Measurements from ENCODE around the gene SMAD7.

Gene SMAD7

DNA sequence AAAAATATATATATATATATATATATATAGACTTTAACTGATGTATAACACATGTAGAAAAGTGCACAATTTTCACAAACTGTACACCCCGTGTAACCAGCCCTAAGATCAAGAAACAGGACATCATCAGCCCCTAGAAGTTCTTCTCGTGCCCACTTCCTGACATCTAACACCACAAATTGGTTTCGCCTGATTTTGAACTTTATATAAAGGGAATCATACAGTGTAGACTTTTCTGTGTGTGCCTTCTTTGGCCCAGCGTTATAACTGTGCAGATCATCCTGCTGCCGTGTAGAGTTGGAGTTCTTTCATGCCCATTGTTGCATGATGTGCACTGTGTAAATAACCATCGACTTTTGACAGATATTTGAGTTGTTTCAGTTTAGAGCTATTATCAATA is 41.0 kb downstream of the SMAD7 start:
- no peak overlapping the region for H3K27ac ChIP-seq (ENCODE audit: low read length, poor library complexity, severe bottlenecking)
- H3K79me1 ChIP-seq (replicated peaks; ENCODE audit: low read length, poor library complexity, severe bottlenecking), result no peaks in the 10 kb centered on the region
- peaks cover 9% of the 10 kb centered on the region for H3K9me3 ChIP-seq (ENCODE audit: control insufficient read depth, low read length)
- no peak overlapping the region for H2BK15ac ChIP-seq (ENCODE audit: low read depth, poor library complexity, severe bottlenecking)
- H2AK5ac ChIP-seq (ENCODE audit: low read length, severe bottlenecking), result no peak overlapping the region
- H2BK120ac ChIP-seq (ENCODE audit: low read depth, low read length), result no peak overlapping the region
- peaks cover 3% of the 10 kb centered on the region for H3K4me1 ChIP-seq (ENCODE audit: control insufficient read depth, insufficient read depth, low read depth, low read length)
- H2BK12ac ChIP-seq (ENCODE audit: low read length in 2 of 2), result no peak overlapping the region
- H4K91ac ChIP-seq (ENCODE audit: low read length), result no peak overlapping the region
- no peak overlapping the region for H3K4ac ChIP-seq (ENCODE audit: low read depth in 1 of 2, low read length in 2 of 2)
- no peak overlapping the region for H3K4me2 ChIP-seq (ENCODE audit: low read length, poor library complexity, severe bottlenecking)
- H3K18ac ChIP-seq (ENCODE audit: low read depth in 1 of 2, low read length in 2 of 2), result no peak overlapping the region
- H4K8ac ChIP-seq (ENCODE audit: low read length), result no peak overlapping the region
- no peak for DNase-seq
- no peak overlapping the region for H3K23ac ChIP-seq (ENCODE audit: low read length in 2 of 2)
- H2AFZ ChIP-seq (ENCODE audit: low read depth, low read length), result no peak overlapping the region
- 96% methylated on average over 4 of the region's 6 CpGs for WGBS
- no peak overlapping the region for H3K9ac ChIP-seq (ENCODE audit: low read length)
- no peak overlapping the region for H2BK5ac ChIP-seq (ENCODE audit: low read depth, low read length, poor library complexity, severe bottlenecking)
- H3K36me3 ChIP-seq (ENCODE audit: control insufficient read depth in 1 of 2, insufficient read depth in 2 of 2, low read depth in 1 of 2, low read length in 2 of 2), result peaks cover 0 to 6% of the 10 kb centered on the region in 2 experiments
- H3K4me3 ChIP-seq (ENCODE audit: insufficient read depth in 1 of 2, low read depth in 1 of 2, low read length in 2 of 2), result no peak overlapping the region
- no peaks in the 10 kb centered on the region for H3K27me3 ChIP-seq (ENCODE audit: control insufficient read depth in 1 of 2, insufficient read depth in 1 of 2, low read length in 2 of 2)
- H3K14ac ChIP-seq (ENCODE audit: low read length in 2 of 2), result no peak overlapping the region

DNA sequence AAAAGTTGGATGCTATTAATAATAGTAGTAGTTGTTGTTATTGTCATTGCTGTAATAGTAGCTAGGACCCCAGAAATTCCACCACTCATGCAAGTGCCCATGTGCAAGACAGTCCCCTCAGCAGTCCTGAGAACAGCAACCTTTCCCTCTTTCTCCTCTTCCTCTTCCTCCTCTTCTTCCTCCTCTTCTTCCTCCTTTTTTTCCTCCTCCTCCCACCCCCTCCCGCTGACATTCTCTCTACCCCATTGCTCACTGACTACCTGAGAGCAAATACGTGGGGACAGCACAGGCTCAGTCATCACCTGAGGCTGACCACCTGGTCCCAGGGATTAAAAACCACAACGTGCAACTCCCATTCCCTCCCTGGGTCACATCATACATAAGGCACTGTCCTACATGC is 41.8 kb downstream of the SMAD7 start:
- H3K9me3 ChIP-seq (ENCODE audit: control insufficient read depth, low read length), result peaks cover 16% of the 10 kb centered on the region
- H2AFZ ChIP-seq (ENCODE audit: low read depth, low read length), result no peak overlapping the region
- H3K23ac ChIP-seq (ENCODE audit: low read length in 2 of 2), result no peak overlapping the region
- H3K36me3 ChIP-seq (ENCODE audit: control insufficient read depth in 1 of 2, insufficient read depth in 2 of 2, low read depth in 1 of 2, low read length in 2 of 2), result peaks cover 0 to 6% of the 10 kb centered on the region in 2 experiments
- peak overlapping the region; percentile 1 for H2AK5ac ChIP-seq (ENCODE audit: low read length, severe bottlenecking)
- no peak overlapping the region for H4K91ac ChIP-seq (ENCODE audit: low read length)
- no peak overlapping the region for H4K8ac ChIP-seq (ENCODE audit: low read length)
- H3K9ac ChIP-seq (ENCODE audit: low read length), result no peak overlapping the region
- no peak overlapping the region for H3K18ac ChIP-seq (ENCODE audit: low read depth in 1 of 2, low read length in 2 of 2)
- H2BK5ac ChIP-seq (ENCODE audit: low read depth, low read length, poor library complexity, severe bottlenecking), result no peak overlapping the region
- no peak overlapping the region for H3K4me3 ChIP-seq (ENCODE audit: insufficient read depth in 1 of 2, low read depth in 1 of 2, low read length in 2 of 2)
- no peaks in the 10 kb centered on the region for H3K4me1 ChIP-seq (ENCODE audit: control insufficient read depth, insufficient read depth, low read depth, low read length)
- no peak overlapping the region for H3K4ac ChIP-seq (ENCODE audit: low read depth in 1 of 2, low read length in 2 of 2)
- H2BK120ac ChIP-seq (ENCODE audit: low read depth, low read length), result no peak overlapping the region
- H3K4me2 ChIP-seq (ENCODE audit: low read length, poor library complexity, severe bottlenecking), result no peak overlapping the region
- no peaks in the 10 kb centered on the region for H3K27me3 ChIP-seq (ENCODE audit: control insufficient read depth in 1 of 2, insufficient read depth in 1 of 2, low read length in 2 of 2)
- no peaks in the 10 kb centered on the region for H3K79me1 ChIP-seq (replicated peaks; ENCODE audit: low read length, poor library complexity, severe bottlenecking)
- WGBS, result 83% methylated on average over 2 of the region's 3 CpGs
- H2BK15ac ChIP-seq (ENCODE audit: low read depth, poor library complexity, severe bottlenecking), result no peak overlapping the region
- no peak overlapping the region for H2BK12ac ChIP-seq (ENCODE audit: low read length in 2 of 2)
- DNase-seq, result no peak
- no peak overlapping the region for H3K27ac ChIP-seq (ENCODE audit: low read length, poor library complexity, severe bottlenecking)
- H3K14ac ChIP-seq (ENCODE audit: low read length in 2 of 2), result no peak overlapping the region

DNA sequence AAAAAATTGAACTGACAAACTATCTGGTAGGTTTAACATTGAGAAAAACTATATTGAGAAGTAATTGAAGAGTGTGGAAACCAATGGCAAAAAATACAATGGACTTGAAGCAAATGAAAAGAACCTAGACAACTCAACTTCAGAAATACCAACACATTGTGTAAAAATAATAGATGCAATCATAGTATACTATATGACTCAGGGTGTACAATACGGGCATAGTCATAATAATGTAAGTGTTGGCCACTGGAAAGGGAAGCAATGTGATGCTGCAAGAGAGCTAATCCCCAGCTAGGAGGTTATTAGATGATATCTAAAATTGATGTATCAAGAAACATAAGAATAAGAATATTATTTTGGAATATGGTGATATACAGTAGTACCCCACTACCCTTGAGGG is 45.3 kb downstream of the SMAD7 start:
- no peak for DNase-seq
- no peaks in the 10 kb centered on the region for H3K79me1 ChIP-seq (replicated peaks; ENCODE audit: low read length, poor library complexity, severe bottlenecking)
- no peak overlapping the region for H2BK15ac ChIP-seq (ENCODE audit: low read depth, poor library complexity, severe bottlenecking)
- peak overlapping the region in 1 of 2 experiments; percentile 11 for H3K4me3 ChIP-seq (ENCODE audit: insufficient read depth in 1 of 2, low read depth in 1 of 2, low read length in 2 of 2)
- H2AFZ ChIP-seq (ENCODE audit: low read depth, low read length), result no peak overlapping the region
- H2BK12ac ChIP-seq (ENCODE audit: low read length in 2 of 2), result no peak overlapping the region
- H3K9ac ChIP-seq (ENCODE audit: low read length), result no peak overlapping the region
- H2AK5ac ChIP-seq (ENCODE audit: low read length, severe bottlenecking), result no peak overlapping the region
- H3K18ac ChIP-seq (ENCODE audit: low read depth in 1 of 2, low read length in 2 of 2), result no peak overlapping the region
- no peak overlapping the region for H3K14ac ChIP-seq (ENCODE audit: low read length in 2 of 2)
- peaks cover 23% of the 10 kb centered on the region for H3K4me1 ChIP-seq (ENCODE audit: control insufficient read depth, insufficient read depth, low read depth, low read length)
- H3K36me3 ChIP-seq (ENCODE audit: control insufficient read depth in 1 of 2, insufficient read depth in 2 of 2, low read depth in 1 of 2, low read length in 2 of 2), result no peaks in the 10 kb centered on the region
- no peak overlapping the region for H3K23ac ChIP-seq (ENCODE audit: low read length in 2 of 2)
- H3K27ac ChIP-seq (ENCODE audit: low read length, poor library complexity, severe bottlenecking), result no peak overlapping the region
- H3K9me3 ChIP-seq (ENCODE audit: control insufficient read depth, low read length), result peaks cover 16% of the 10 kb centered on the region
- H2BK120ac ChIP-seq (ENCODE audit: low read depth, low read length), result no peak overlapping the region
- no peak overlapping the region for H4K91ac ChIP-seq (ENCODE audit: low read length)
- no peak overlapping the region for H2BK5ac ChIP-seq (ENCODE audit: low read depth, low read length, poor library complexity, severe bottlenecking)
- no peak overlapping the region for H3K4ac ChIP-seq (ENCODE audit: low read depth in 1 of 2, low read length in 2 of 2)
- no peaks in the 10 kb centered on the region for H3K27me3 ChIP-seq (ENCODE audit: control insufficient read depth in 1 of 2, insufficient read depth in 1 of 2, low read length in 2 of 2)
- H4K8ac ChIP-seq (ENCODE audit: low read length), result no peak overlapping the region
- no peak overlapping the region for H3K4me2 ChIP-seq (ENCODE audit: low read length, poor library complexity, severe bottlenecking)
- 100% methylated on average over 1 of the region's 1 CpG for WGBS

DNA sequence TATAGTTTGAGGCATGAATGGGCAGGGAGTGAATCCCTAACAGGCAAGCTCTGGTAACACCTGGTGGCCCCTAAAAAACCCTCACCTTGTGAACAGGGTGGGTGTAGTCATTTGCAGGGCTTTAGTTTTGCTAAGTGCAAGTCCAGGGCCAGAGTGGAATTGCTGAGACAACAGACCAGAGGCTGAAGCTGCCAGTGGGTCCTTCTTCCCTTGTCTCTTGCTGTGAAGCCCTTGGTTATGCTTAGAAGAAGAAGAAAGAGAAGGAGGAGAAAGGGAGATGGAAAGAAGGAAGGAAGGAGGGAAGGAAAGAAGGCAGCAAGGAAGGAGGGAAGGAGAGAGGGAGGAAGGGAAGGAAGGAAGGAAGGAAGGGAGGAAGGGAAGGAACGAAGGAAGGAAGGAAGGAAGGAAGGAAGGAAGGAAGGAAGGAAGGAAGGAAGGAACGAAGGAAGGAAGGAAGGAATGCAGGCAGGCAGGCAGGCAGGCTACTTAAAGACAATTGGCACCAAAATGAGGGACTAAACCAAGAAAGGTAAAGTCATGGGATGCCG is 45.8 kb downstream of the SMAD7 start:
- DNase-seq, result no peak
- peak overlapping the region in 1 of 2 experiments; percentile 11 for H3K4me3 ChIP-seq (ENCODE audit: insufficient read depth in 1 of 2, low read depth in 1 of 2, low read length in 2 of 2)
- peaks cover 23% of the 10 kb centered on the region for H3K4me1 ChIP-seq (ENCODE audit: control insufficient read depth, insufficient read depth, low read depth, low read length)
- no peak overlapping the region for H3K4me2 ChIP-seq (ENCODE audit: low read length, poor library complexity, severe bottlenecking)
- no peak overlapping the region for H3K18ac ChIP-seq (ENCODE audit: low read depth in 1 of 2, low read length in 2 of 2)
- H3K9ac ChIP-seq (ENCODE audit: low read length), result no peak overlapping the region
- H3K27ac ChIP-seq (ENCODE audit: low read length, poor library complexity, severe bottlenecking), result no peak overlapping the region
- H3K27me3 ChIP-seq (ENCODE audit: control insufficient read depth in 1 of 2, insufficient read depth in 1 of 2, low read length in 2 of 2), result no peaks in the 10 kb centered on the region
- H2BK120ac ChIP-seq (ENCODE audit: low read depth, low read length), result no peak overlapping the region
- H2AFZ ChIP-seq (ENCODE audit: low read depth, low read length), result no peak overlapping the region
- H4K8ac ChIP-seq (ENCODE audit: low read length), result no peak overlapping the region
- H3K14ac ChIP-seq (ENCODE audit: low read length in 2 of 2), result no peak overlapping the region
- H2AK5ac ChIP-seq (ENCODE audit: low read length, severe bottlenecking), result no peak overlapping the region
- H3K23ac ChIP-seq (ENCODE audit: low read length in 2 of 2), result no peak overlapping the region
- no peak overlapping the region for H4K91ac ChIP-seq (ENCODE audit: low read length)
- H2BK5ac ChIP-seq (ENCODE audit: low read depth, low read length, poor library complexity, severe bottlenecking), result no peak overlapping the region
- no peaks in the 10 kb centered on the region for H3K79me1 ChIP-seq (replicated peaks; ENCODE audit: low read length, poor library complexity, severe bottlenecking)
- no peak overlapping the region for H2BK12ac ChIP-seq (ENCODE audit: low read length in 2 of 2)
- WGBS, result 95% methylated on average over 3 of the region's 3 CpGs
- H3K9me3 ChIP-seq (ENCODE audit: control insufficient read depth, low read length), result peaks cover 16% of the 10 kb centered on the region
- H3K4ac ChIP-seq (ENCODE audit: low read depth in 1 of 2, low read length in 2 of 2), result no peak overlapping the region
- H3K36me3 ChIP-seq (ENCODE audit: control insufficient read depth in 1 of 2, insufficient read depth in 2 of 2, low read depth in 1 of 2, low read length in 2 of 2), result no peaks in the 10 kb centered on the region
- H2BK15ac ChIP-seq (ENCODE audit: low read depth, poor library complexity, severe bottlenecking), result no peak overlapping the region
